Measurements from ENCODE around the gene AKAP6.

Gene AKAP6

DNA sequence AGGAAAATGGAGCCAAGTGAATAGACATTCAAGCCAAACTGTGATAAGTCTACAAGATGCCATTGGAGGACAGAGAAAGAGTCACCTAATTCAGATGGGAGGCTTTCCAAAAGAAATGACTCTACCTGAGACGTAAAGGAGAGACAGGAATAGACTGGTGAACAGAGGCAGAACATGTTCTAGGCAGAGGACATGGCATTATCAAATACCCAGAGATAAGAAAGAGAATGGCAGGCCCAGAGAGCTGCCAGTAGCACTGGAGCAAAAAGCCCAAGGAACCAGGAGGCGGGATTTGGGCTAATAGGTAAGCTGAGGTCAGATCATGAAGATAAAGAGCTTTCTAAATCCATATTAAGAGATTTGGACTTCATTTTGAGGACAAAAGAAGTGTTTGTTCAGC is 207.1 kb downstream of the AKAP6 start:
- no peak overlapping the region for H3K4me3 ChIP-seq (ENCODE audit: low read length)
- no peak for TF ChIP-seq ZNF274 (IDR thresholded peaks at IDR 0.05; ENCODE audit: low read depth, low read length)

DNA sequence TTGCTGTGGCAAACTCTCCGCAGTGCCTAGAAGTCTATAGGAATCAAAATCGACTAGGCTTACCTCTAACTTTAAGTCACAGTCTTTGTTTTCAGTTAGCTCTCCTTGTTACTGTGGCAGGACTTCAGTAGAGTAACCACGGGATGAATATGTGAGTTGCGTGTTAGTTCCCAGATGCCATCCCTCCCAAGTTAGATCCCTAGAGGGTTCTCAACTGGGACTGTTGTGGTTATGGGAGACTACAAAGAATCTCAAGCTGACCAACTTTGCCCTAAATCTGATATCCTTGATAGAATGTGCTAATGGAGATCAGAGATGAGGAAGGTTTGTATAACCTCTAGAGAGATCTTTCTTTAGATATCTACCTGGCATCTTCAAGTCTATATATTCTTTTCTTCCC is 208.1 kb downstream of the AKAP6 start:
- TF ChIP-seq ZNF274 (IDR thresholded peaks at IDR 0.05; ENCODE audit: low read depth, low read length): no peak
- H3K4me3 ChIP-seq (ENCODE audit: low read length): no peak overlapping the region

DNA sequence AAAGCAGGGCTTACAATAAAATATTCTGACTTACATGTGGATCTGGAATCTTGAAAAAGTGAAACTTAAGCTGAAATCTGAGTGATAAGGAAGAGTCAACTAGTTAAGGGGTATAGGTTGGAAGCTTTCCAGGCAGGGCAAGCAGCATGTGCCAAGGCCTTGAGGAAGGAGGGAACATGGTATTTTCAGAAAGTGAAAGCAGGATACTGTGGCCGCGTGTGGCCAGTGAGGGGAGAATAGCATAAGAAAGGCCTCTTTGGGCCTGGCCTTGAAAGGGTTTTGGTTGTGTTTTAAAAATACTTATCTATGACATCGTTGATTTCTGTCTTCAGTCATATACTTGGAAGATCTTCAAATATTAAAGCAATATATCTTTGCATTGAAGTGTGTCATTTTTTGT is 213.4 kb downstream of the AKAP6 start:
- no peak for TF ChIP-seq ZNF274 (IDR thresholded peaks at IDR 0.05; ENCODE audit: low read depth, low read length)
- H3K4me3 ChIP-seq (ENCODE audit: low read length): no peak overlapping the region

DNA sequence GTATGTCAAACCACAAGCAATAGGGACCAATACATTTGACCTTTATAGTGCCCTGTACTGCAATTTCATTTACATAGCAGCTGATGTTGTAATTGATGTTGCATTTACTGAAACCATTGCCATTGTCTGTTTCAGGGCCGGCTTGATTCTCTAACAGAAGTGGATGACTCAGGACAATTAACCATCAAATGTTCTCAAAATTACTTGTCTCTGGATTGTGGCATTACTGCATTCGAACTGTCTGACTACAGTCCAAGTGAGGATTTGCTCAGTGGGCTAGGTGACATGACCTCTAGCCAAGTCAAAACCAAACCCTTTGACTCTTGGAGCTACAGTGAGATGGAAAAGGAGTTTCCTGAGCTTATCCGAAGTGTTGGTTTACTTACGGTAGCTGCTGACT is 216.0 kb downstream of the AKAP6 start:
- no peak for TF ChIP-seq ZNF274 (IDR thresholded peaks at IDR 0.05; ENCODE audit: low read depth, low read length)
- no peak overlapping the region for H3K4me3 ChIP-seq (ENCODE audit: low read length)

DNA sequence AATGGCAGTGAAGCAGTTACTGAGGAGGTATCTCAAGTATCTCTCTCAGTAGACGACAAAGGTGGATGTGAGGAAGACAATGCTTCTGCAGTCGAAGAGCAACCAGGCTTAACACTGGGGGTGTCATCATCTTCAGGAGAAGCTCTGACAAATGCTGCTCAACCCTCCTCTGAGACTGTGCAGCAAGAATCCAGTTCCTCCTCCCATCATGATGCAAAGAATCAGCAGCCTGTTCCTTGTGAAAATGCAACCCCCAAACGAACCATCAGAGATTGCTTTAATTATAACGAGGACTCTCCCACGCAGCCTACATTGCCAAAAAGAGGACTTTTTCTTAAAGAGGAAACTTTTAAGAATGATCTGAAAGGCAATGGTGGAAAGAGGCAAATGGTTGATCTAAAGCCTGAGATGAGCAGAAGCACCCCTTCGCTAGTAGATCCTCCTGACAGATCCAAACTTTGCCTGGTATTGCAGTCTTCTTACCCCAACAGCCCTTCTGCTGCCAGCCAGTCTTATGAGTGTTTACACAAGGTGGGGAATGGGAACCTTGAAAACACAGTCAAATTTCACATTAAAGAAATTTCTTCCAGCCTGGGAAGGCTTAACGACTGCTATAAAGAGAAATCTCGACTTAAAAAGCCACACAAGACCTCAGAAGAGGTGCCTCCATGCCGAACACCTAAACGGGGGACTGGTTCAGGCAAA is 216.6 kb downstream of the AKAP6 start:
- no peak for TF ChIP-seq ZNF274 (IDR thresholded peaks at IDR 0.05; ENCODE audit: low read depth, low read length)
- no peak overlapping the region for H3K4me3 ChIP-seq (ENCODE audit: low read length)

DNA sequence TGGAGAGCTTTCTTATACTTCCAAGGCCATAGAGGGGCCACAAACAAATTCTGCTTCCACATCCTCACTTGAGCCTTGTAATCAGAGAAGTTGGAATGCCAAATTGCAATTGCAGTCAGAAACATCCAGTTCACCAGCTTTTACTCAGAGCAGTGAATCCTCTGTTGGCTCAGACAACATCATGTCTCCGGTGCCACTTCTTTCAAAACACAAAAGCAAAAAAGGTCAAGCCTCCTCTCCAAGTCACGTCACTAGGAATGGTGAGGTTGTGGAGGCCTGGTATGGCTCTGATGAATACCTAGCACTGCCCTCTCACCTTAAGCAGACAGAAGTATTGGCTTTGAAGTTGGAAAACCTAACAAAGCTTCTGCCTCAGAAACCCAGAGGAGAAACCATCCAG is 217.1 kb downstream of the AKAP6 start:
- TF ChIP-seq ZNF274 (IDR thresholded peaks at IDR 0.05; ENCODE audit: low read depth, low read length): no peak
- H3K4me3 ChIP-seq (ENCODE audit: low read length): no peak overlapping the region

DNA sequence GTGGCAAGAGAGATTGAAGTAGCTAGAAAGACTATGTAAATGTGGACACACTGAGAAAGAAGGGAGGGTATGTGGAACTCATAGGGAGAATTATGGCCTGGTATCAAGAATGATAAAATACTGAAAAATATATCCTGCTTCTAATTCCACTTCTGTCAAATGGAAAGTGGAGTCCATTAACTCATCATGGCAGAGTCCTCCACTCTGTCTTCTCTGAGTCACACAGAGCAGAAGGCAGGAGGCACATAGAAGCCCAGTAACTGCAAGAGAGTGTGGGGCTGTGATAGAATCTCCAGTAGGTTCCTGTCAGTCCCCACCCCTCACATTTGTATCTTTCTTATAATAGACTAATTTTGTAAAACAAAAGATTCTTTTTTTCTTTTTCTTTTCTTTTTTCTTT is 223.7 kb downstream of the AKAP6 start:
- H3K4me3 ChIP-seq (ENCODE audit: low read length): no peak overlapping the region
- no peak for TF ChIP-seq ZNF274 (IDR thresholded peaks at IDR 0.05; ENCODE audit: low read depth, low read length)

DNA sequence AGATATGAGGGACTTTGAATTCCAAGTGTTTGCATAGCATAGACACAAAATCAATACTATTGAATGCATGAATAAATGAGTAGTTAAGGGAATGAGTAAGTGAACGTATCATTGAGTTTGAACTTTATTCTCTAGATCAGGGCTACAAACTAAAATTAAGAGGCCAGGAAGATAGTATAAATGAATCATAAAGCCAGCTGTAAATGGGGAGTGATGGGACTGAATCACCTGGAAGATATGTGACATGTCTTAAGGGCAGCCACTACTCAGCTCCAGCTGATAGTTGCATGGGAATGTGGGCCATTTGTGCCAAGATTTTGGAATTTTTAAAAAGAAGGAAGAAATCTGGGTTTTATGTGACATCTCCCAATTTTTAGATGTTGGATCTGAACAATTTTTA is 229.9 kb downstream of the AKAP6 start:
- TF ChIP-seq ZNF274 (IDR thresholded peaks at IDR 0.05; ENCODE audit: low read depth, low read length): no peak
- no peak overlapping the region for H3K4me3 ChIP-seq (ENCODE audit: low read length)

DNA sequence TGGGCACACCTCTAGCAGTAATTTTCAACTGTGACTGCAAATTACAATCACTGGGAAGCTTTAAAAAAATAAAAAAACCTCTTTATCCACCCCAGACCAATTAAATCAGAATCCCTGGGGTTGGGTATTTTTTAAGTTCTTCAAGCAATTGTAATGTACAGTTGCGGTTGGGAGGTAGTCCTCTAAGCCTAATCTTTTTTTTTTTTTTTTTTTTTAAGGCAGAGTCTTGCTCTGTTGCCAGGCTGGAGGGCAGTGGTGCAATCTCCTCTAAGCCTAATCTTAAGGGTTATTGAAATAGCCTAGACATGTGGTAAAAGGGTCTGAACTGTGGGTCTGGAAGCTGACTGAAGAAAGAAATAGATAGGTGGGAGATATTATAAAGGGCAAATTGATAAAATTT is 230.5 kb downstream of the AKAP6 start:
- TF ChIP-seq ZNF274 (IDR thresholded peaks at IDR 0.05; ENCODE audit: low read depth, low read length): no peak
- no peak overlapping the region for H3K4me3 ChIP-seq (ENCODE audit: low read length)

DNA sequence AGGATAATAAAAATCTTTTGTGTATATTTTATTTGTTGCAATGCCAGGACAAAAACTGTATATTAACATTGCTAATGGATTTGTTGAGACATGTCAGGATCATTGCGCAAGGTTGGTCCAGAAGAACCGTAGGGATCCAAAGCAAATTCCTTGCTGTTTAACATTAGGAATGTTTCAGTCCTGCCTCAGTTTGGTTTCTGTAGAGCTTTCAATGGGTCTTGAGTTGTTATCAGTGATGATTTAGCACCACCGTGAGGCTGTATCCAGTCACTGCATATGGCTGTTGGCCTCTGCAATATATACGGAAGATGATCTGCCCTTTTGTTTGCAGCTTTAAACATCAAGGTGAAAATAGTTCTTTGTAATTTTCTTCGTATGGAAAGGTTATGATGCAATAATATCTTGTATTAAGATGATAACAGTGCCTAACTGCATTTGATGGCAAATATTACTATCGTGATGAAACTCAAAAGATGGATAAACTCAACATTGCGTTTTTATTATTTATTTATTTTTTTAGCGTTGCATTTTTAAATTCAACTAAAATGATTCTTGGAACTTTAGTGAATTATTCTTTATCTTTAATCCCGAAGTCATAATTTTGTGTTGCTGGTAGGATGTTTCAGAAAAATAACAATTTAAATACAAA is 231.2 kb downstream of the AKAP6 start:
- TF ChIP-seq ZNF274 (IDR thresholded peaks at IDR 0.05; ENCODE audit: low read depth, low read length): no peak

DNA sequence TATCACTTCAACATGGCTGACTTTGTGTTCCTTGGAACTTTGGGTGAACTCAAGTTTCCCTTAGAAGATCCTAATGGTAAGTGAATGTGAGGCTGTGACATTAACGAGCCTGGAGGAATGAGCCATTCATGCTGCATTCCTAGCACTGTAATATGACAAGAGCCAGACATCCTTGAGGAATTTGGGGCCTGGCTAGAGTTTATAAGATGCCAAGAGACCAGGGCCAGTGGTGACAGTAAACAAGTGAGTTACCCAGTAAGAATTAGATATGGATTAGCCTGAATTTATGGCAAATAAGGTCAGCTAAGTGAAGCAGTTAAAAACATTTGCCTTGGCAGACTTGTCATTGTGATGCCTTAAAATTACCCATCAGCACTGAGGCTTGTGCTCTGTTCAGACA is 232.4 kb downstream of the AKAP6 start:
- no peak overlapping the region for H3K4me3 ChIP-seq (ENCODE audit: low read length)
- TF ChIP-seq ZNF274 (IDR thresholded peaks at IDR 0.05; ENCODE audit: low read depth, low read length): no peak

More for the DNA sequence above, 231.2 kb downstream of the AKAP6 start:
- H3K4me3 ChIP-seq (ENCODE audit: low read length): no peak overlapping the region

DNA sequence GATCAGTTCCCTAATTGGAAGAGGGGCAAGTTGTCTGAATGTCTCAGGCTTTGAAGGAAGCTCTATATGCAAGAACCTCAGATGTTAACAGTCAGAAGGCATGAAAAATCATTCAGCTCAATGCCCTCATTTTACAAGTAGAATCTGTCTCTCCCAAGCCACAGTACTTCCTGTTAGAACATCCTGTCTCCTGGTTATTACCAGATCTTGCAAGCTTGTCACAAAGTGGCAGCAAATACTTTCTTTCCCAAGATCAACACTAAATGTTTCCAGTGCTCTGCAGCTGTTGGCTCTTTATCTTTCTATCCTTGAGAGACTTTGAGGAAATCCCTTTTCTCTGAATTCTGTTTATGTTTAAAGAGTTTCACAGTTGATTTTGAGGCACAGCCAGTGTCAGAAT is 235.5 kb downstream of the AKAP6 start:
- TF ChIP-seq ZNF274 (IDR thresholded peaks at IDR 0.05; ENCODE audit: low read depth, low read length): no peak
- H3K4me3 ChIP-seq (ENCODE audit: low read length): no peak overlapping the region

DNA sequence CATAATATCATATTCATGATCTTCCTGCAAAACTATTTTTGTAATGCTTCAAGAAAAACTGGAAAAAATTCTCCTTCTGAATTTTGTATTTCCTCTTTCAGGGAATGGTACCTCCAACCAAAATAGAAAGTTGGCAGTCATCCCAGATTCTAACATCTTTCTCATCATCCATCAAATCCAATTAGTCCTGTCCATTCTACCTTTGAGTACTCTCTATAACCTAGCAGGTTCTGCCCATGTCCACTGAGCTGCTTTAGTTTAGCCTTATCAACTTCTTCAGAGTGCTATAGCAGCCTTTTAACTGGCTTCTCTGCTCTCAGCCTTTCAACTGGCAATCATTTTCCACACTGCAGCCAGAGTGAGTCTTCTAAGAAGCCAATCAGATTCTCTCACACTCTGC is 236.2 kb downstream of the AKAP6 start:
- no peak overlapping the region for H3K4me3 ChIP-seq (ENCODE audit: low read length)
- no peak for TF ChIP-seq ZNF274 (IDR thresholded peaks at IDR 0.05; ENCODE audit: low read depth, low read length)

DNA sequence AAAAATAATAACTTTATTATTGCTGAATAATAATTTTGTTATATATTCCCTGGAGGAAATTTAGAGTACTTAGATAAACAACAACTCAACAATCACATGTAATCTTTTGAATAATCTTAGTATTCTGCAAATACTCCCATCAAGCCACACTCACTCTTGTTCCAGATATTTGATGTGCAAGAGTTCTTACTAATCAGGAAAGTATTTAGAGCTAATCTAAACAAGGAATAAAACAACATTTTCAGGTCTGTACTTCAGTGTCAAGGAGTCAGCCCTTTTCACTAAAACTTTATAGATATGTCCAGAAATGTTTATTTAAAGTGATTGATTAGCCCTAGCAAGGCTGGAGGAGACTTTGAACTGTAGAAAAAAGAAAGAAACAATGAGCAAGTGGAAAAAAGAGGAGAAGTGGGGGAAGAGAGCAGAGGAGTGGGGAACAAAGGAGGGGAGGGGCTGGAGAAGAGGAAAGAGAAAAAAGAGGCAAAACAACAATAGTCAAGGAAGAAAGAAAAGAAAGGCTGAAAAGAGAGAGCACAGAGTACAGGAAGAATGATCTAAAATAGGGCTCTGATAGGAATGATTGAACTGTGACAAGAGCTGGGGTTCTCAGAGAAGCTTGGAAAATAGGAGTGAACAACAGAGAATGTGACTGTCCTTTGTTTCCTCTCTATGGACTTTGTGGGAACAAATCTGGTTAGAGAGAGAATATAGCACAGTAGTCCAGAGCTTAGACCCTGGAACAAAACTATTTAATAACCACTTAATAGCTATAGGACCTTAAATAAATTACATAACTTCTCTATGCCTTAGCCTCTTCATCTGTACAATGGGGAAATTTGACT is 238.7 kb downstream of the AKAP6 start:
- no peak for TF ChIP-seq ZNF274 (IDR thresholded peaks at IDR 0.05; ENCODE audit: low read depth, low read length)
- no peak overlapping the region for H3K4me3 ChIP-seq (ENCODE audit: low read length)

DNA sequence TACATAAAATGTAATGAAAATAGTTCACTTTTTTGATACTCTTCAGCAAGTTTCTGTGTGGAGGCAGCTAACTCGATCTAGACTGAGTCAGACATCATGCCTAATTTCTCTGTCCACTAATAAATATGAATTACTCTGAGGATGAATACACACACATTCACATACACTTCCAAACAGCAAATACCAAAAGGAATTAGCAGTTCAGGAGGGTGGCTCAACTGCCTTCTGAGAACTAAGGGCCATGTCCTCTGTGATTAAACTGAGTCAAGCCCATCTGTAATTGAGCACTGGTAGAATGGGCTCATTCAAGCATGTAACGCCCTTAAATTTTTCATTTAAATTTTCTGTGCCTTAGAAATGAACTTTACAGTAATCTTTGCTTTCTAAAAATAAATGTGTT is 242.5 kb downstream of the AKAP6 start:
- no peak overlapping the region for H3K4me3 ChIP-seq (ENCODE audit: low read length)

More for the DNA sequence above, 242.5 kb downstream of the AKAP6 start:
- no peak for TF ChIP-seq ZNF274 (IDR thresholded peaks at IDR 0.05; ENCODE audit: low read depth, low read length)
